KOPT-K1 (cell line): ENCODE measurements around the gene SIRPA.

ENCODE experiments used
- H3K27ac ChIP-seq: fragments of 200-600 bp; sonication (generic); 2 replicates; pipeline ENCODE4 v1.5.1; 2016; ENCODE audit warnings: antibody characterized with exemption, mild to moderate bottlenecking, low read depth, low read length; ENCODE audit not compliant: poor library complexity, severe bottlenecking
- H3K36me3 ChIP-seq: fragments of 200-600 bp; sonication (generic); 2 replicates; pipeline ENCODE4 v1.5.1; 2017; ENCODE audit warnings: antibody characterized with exemption, mild to moderate bottlenecking, low read length, moderate library complexity; ENCODE audit not compliant: insufficient read depth
- H3K9me3 ChIP-seq: fragments of 200-600 bp; sonication (generic); 2 replicates; pipeline ENCODE4 v1.5.1; 2017; ENCODE audit warnings: antibody characterized with exemption, low read length, mild to moderate bottlenecking; ENCODE audit not compliant: insufficient read depth, poor library complexity, severe bottlenecking

SIRPA gene

GRCh38 chr20:1894951-1895673 is at the start of gene SIRPA:
SIRPA (plus strand) TSS chr20:1895407; CDS start chr20:1895448, 41 bp downstream.
- Histone ChIP-seq H3K36me3 (no peaks in the 10 kb centered on the region), H3K27ac (no peak within 1 kb of the TSS), H3K9me3 (no peaks in the 10 kb centered on the region)

GRCh38 chr20:1845701-1846100 is 49.5 kb upstream of the SIRPA start:
- H3K36me3 ChIP-seq: no peaks in the 10 kb centered on the region
- no peaks in the 10 kb centered on the region for H3K9me3 ChIP-seq
- H3K27ac ChIP-seq: no peak overlapping the region

GRCh38 chr20:1846341-1846740 is 48.9 kb upstream of the SIRPA start:
- Histone ChIP-seq H3K36me3 (no peaks in the 10 kb centered on the region), H3K9me3 (no peaks in the 10 kb centered on the region), H3K27ac (no peak overlapping the region)

- Histone ChIP-seq H3K9me3 (no peaks in the 10 kb centered on the region), H3K36me3 (no peaks in the 10 kb centered on the region), H3K27ac (no peak overlapping the region)
Observed at GRCh38 chr20:1846876-1847275, 48.3 kb upstream of the SIRPA start.

- Histone ChIP-seq H3K36me3 (no peaks in the 10 kb centered on the region), H3K27ac (no peak overlapping the region), H3K9me3 (no peaks in the 10 kb centered on the region)
Observed at GRCh38 chr20:1847780-1848179, 47.4 kb upstream of the SIRPA start.

- H3K36me3 ChIP-seq: no peaks in the 10 kb centered on the region
- H3K9me3 ChIP-seq: no peaks in the 10 kb centered on the region
- H3K27ac ChIP-seq: no peak overlapping the region
Observed at GRCh38 chr20:1848373-1848772, 46.8 kb upstream of the SIRPA start.

- H3K9me3 ChIP-seq: no peaks in the 10 kb centered on the region
- H3K36me3 ChIP-seq: no peaks in the 10 kb centered on the region
- no peak overlapping the region for H3K27ac ChIP-seq
Observed at GRCh38 chr20:1851396-1851795, 43.8 kb upstream of the SIRPA start.

- H3K9me3 ChIP-seq: no peaks in the 10 kb centered on the region
- no peaks in the 10 kb centered on the region for H3K36me3 ChIP-seq
- H3K27ac ChIP-seq: no peak overlapping the region
Observed at GRCh38 chr20:1853473-1853872, 41.7 kb upstream of the SIRPA start.

GRCh38 chr20:1854246-1854645 is 41.0 kb upstream of the SIRPA start:
- Histone ChIP-seq H3K27ac (no peak overlapping the region), H3K36me3 (no peaks in the 10 kb centered on the region), H3K9me3 (no peaks in the 10 kb centered on the region)

GRCh38 chr20:1855109-1855508 is 40.1 kb upstream of the SIRPA start:
- Histone ChIP-seq H3K36me3 (no peaks in the 10 kb centered on the region), H3K27ac (no peak overlapping the region), H3K9me3 (no peaks in the 10 kb centered on the region)

GRCh38 chr20:1855690-1856089 is 39.5 kb upstream of the SIRPA start:
- Histone ChIP-seq H3K9me3 (no peaks in the 10 kb centered on the region), H3K36me3 (no peaks in the 10 kb centered on the region), H3K27ac (no peak overlapping the region)

- no peaks in the 10 kb centered on the region for H3K9me3 ChIP-seq
- H3K27ac ChIP-seq: no peak overlapping the region
- no peaks in the 10 kb centered on the region for H3K36me3 ChIP-seq
Observed at GRCh38 chr20:1856424-1856823, 38.8 kb upstream of the SIRPA start.

- no peaks in the 10 kb centered on the region for H3K9me3 ChIP-seq
- H3K36me3 ChIP-seq: no peaks in the 10 kb centered on the region
- H3K27ac ChIP-seq: no peak overlapping the region
Observed at GRCh38 chr20:1857466-1857865, 37.7 kb upstream of the SIRPA start.

- Histone ChIP-seq H3K36me3 (no peaks in the 10 kb centered on the region), H3K9me3 (no peaks in the 10 kb centered on the region), H3K27ac (no peak overlapping the region)
Observed at GRCh38 chr20:1858871-1859270, 36.3 kb upstream of the SIRPA start.

- Histone ChIP-seq H3K36me3 (no peaks in the 10 kb centered on the region), H3K27ac (no peak overlapping the region), H3K9me3 (no peaks in the 10 kb centered on the region)
Observed at GRCh38 chr20:1860446-1860845, 34.8 kb upstream of the SIRPA start.

GRCh38 chr20:1861347-1861976 is 33.7 kb upstream of the SIRPA start:
- no peaks in the 10 kb centered on the region for H3K9me3 ChIP-seq
- no peak overlapping the region for H3K27ac ChIP-seq

More at GRCh38 chr20:1861347-1861976, 33.7 kb upstream of the SIRPA start:
- no peaks in the 10 kb centered on the region for H3K36me3 ChIP-seq
